ENCODE data around the gene MILR1.

Gene MILR1

DNA sequence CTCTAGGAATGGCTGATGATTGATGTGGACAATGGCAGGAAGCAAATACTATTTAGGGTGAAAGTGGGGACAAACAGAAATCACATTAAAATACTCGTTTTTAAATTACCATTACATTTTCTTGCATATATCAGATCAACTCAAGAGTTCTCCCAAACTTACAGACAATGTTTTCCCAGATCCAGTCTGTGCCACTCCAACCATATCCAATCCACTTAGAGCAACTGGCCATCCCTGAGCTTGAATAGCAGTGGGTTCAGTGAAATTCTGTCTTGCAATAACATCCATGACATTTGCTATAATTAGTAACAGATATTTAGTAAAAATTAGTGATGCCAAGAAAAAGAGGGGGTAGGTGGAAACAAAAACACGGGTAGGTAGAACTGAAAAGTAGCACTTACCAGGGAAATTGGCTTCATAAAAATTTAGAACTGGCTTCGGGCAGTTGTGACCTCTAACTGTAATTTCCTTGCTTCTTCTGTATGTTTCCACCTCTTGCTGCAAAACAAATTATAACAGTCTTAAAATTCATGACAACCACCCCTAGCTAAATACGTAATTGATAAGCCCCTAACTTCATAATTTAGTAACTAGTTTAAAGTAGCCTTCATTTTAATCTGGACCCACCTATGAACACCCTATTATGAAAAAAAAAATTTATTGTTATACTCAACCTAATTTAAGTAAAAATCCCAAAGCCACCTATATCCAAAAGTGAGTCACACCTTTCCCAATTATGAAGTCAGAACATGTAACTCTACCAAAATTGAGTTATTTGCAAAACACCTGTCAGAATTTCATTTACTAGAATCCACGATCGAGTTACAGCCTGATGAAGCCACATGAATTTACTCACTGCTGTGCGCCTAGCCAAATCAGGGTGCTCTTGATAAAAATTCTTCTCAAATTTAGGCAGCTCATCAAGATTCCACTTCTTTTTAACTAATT lies 55.2 kb downstream of the MILR1 start:
- DNase-seq (ENCODE audit: low spot score) = no peak

DNA sequence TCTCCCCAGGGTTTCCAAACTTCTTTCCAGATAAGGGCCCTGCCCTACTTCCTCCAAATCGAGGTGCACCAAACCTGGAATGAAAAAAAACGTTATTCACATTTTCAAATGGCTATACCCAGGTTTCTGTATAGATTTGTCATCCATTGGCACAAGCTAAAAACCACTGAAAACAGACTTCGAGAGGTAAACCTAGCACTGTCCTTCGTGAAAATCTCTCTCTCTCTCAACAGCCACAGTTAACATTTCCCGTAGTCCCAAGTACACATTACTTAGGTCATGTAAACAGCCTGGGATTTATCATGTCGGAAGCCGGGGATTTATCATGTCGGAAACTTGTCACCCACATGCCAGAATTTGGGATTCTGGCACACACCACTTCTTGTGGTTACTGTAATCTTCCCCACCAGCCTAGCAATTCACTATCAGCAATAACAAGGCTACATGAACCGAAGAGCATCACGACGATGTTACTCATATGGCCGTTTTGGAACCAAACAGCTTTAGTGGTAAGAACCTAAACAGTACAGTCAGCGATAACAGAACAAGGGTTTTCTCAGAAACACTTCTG lies 55.9 kb downstream of the MILR1 start:
- DNase-seq (ENCODE audit: low spot score) = peak; percentile 62

DNA sequence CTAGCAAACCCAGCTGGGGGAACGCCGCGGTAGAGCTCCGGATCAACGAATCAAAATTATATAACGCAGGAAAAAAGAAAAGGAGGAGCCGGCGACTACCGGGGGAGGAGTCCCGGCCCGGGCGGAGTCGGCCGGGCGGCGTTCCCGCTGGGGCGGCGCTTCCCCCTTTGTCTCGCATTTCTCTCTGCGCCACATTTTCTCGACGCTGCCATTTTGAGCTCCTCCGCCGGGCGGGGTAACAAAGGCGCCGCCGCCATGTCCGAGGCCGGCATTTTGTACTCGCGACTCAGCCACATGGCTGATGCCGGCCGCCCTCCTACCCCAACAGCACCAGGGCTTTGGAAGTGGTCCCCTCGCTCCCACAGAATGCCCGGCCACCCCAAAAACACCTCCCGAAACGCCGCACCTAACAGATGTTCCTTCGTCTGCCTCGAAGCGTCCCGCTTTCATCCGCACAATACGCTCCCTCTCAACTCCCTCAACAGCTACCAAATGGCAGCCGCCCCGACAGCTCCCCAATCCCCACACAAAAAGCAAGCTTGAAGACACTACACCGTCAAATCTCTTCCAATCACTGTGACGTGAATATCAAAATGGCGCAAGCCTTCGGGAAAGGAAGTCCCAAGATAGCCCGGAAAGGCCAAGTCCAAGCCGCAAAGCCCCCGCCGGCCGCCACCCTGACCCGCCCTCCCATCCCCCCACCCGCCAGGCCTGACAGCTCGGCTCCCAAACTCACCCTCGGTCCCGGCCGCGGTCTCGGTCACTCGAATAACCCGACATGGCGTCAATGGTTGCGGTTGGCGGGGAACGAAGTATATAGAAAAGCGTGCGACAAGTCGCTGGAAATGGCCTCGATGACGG lies 56.7 kb downstream of the MILR1 start:
- peak; percentile 85 for DNase-seq (ENCODE audit: low spot score)

DNA sequence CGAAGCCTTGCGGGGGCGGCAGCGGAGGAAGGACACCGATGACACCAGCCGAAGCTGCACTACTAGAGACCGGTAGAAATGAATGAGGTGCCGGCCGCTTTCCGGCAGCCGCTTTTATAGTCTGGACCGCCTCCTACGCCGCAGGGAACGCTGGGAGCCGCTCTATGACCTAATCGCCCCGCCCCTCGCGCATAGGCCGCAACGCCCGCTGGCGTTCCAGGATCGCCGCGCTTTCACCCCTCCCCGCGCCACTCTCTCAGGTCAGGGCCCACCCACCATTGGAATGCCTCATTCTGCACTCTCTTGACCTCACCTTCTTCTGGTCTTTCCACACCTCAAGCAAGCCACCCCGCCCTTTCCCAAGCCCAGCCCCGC lies 57.3 kb downstream of the MILR1 start, which contains the start of gene DDX5:
DDX5 (minus strand) TSS at position 89 of the 375 bp plus-strand sequence. CDS start 170 bp downstream, outside the sequence.
- peak; percentile 92 for DNase-seq (ENCODE audit: low spot score)

DNA sequence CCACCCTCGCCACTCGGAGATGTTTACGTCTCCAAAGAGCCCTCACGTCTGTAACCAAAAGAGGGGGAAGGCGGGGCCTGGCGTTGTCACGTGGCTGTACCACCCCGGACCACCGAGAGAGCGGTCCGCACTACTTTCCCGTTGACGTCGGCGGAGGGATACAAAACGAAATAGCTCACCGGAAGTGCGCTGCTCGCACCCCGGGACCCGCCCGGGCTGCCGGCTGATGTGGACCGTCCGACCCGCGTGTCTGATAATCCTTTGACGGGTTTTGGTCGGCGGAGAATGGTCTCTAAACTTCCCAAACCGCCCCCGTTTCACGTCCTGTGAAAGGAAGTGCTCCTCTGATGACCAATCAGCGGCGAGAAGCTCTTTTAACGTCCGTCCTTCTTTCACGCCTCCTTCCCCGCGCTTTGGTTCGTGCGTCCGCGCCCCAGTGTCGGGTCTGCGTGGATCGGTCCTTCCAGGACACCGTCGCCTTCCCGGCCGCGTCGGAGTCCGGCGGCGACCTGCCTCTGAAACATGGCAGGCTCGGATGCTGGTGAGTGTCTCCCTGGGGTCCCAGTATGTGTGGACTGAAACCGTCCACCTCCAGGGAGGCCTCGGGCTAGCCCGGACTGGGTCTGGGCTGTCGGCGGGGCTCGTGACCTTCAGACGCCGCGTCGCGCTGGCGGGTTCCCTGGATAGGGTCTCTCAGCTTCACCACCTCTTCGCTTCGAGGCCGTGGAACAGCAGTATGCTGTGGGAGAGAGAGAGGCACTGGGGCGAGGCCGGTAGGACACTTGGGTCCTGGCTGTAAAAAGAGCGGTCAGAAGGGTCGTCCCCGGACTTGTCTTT lies 57.9 kb downstream of the MILR1 start, which contains the start of gene CEP95:
CEP95 (plus strand) TSS at position 402 of the 837 bp plus-strand sequence; CDS start at position 523, 121 bp downstream.
- peak; percentile 95 for DNase-seq (ENCODE audit: low spot score)

DNA sequence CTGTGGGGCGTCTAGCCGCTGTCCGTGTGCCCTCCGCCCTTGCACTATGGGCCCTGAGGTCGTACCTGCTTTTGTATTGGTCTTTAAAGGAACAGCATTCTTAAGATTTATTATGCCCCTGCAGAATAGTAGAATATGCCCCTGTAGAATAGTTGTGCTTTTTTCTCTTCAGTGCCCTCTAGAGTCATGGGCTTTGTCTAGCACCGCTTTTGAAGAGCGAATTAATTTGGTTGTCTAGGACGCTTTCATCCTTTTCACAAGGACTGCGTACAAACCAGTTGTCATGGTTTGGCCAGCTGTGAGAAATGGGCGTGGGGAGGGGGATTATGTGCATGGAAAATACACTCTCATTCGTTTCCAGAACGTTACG lies 58.5 kb downstream of the MILR1 start:
- DNase-seq (ENCODE audit: low spot score) = peak; percentile 83

DNA sequence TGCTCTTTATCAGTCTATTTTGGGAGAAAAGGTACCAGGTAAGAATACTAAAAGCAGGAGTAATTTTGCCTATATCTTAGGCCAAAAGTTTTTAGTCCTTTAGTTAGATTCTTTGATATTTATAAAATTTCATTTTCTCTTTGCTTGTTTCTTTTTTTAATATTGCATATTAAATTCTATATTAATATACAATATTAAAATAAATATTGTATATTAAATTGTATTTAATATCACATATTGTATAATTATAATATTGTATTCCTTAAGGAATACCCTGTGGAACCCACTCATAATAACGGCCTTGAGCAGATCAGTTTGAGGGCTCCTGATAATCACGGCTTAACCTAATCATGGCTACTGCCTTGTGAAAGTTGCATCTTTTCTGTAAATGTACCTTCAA lies 59.8 kb downstream of the MILR1 start:
- DNase-seq (ENCODE audit: low spot score) = no peak

DNA sequence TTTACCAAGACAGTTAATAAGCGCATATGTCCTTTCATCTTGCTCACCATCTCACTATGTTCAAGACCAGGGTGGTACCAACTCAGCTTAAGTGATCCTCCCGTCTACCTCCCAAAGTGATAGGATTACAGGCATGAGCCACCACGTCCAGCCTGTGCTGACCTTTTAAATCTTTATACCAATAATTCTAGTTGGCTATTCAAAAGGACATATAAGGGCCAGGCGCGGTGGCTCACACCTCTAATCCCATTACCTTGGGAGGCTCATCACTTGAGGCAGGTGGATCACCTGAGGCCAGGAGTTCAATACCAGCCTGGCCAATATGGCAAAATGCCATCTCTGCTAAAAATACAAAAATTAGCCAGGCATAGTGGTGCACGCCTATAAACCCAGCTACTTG lies 60.3 kb downstream of the MILR1 start:
- DNase-seq (ENCODE audit: low spot score) = no peak

DNA sequence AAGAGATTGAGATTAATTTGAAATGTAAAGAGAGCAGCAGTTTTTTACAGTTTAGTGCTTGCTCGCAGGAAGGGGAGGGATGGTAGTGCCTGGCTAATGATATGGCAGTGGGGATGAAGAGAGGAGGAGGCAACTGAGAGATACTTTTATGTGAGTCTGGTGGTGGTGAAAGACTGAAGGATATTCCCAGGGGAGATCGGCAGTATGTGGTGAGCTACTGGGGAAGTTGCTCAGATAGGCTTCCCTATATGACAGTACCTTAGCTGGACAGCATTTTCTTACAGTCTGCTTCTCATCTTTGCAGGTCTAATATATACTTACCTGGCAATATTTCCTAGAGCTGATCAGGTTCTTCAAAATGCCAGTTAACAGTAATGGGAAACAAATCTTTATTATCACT lies 66.5 kb downstream of the MILR1 start:
- no peak for DNase-seq (ENCODE audit: low spot score)

DNA sequence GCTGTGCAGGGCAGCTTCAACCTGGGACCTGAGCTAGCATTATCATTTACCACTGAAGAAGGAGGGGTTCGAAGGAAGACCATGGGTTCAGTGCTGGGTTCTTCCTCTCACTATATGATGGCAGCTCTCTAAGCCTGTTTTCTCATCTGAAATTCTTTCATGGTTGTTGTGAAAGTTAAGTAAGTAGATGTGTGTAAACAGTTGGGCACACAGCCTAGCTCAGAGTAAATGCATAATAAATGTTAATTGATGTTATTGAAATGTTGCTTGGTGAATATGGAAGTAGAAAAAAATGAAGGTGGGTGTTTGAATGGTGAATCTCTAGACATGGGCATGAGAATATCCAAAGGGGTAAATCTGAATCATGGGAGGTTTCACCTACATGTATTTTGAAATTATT lies 66.9 kb downstream of the MILR1 start:
- no peak for DNase-seq (ENCODE audit: low spot score)
